ENCODE data around the gene MSL1.
A peak's percentile ranks its signal among the peaks of the same experiment; 100 is the strongest.

DNA sequence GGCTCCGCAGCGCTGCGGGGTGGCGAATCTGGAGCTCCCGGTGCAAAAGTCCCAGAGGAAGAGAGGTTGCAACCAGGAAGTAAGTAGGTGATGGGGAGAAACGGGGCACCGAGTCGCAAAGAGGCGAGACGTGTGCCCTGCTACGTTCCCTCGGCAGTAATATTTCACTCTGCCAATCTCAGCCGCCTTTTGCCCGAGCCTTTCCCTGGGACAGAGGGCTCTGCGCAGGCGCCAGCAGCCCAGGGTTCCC, 21.4 kb upstream of the MSL1 start, which contains the start of gene NR1D1:
- TF ChIP-seq, protein P1, sequence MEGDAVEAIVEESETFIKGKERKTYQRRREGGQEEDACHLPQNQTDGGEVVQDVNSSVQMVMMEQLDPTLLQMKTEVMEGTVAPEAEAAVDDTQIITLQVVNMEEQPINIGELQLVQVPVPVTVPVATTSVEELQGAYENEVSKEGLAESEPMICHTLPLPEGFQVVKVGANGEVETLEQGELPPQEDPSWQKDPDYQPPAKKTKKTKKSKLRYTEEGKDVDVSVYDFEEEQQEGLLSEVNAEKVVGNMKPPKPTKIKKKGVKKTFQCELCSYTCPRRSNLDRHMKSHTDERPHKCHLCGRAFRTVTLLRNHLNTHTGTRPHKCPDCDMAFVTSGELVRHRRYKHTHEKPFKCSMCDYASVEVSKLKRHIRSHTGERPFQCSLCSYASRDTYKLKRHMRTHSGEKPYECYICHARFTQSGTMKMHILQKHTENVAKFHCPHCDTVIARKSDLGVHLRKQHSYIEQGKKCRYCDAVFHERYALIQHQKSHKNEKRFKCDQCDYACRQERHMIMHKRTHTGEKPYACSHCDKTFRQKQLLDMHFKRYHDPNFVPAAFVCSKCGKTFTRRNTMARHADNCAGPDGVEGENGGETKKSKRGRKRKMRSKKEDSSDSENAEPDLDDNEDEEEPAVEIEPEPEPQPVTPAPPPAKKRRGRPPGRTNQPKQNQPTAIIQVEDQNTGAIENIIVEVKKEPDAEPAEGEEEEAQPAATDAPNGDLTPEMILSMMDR (IDR thresholded peaks at IDR 0.05), result no peak
- TF ChIP-seq, protein P2, sequence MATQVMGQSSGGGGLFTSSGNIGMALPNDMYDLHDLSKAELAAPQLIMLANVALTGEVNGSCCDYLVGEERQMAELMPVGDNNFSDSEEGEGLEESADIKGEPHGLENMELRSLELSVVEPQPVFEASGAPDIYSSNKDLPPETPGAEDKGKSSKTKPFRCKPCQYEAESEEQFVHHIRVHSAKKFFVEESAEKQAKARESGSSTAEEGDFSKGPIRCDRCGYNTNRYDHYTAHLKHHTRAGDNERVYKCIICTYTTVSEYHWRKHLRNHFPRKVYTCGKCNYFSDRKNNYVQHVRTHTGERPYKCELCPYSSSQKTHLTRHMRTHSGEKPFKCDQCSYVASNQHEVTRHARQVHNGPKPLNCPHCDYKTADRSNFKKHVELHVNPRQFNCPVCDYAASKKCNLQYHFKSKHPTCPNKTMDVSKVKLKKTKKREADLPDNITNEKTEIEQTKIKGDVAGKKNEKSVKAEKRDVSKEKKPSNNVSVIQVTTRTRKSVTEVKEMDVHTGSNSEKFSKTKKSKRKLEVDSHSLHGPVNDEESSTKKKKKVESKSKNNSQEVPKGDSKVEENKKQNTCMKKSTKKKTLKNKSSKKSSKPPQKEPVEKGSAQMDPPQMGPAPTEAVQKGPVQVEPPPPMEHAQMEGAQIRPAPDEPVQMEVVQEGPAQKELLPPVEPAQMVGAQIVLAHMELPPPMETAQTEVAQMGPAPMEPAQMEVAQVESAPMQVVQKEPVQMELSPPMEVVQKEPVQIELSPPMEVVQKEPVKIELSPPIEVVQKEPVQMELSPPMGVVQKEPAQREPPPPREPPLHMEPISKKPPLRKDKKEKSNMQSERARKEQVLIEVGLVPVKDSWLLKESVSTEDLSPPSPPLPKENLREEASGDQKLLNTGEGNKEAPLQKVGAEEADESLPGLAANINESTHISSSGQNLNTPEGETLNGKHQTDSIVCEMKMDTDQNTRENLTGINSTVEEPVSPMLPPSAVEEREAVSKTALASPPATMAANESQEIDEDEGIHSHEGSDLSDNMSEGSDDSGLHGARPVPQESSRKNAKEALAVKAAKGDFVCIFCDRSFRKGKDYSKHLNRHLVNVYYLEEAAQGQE (IDR thresholded peaks at IDR 0.05; ENCODE audit: insufficient read depth in 1 of 2, low read depth in 2 of 2, low read length in 1 of 2), result 0 out of 4 replicates have a peak, but pooled peaks of 1 of the 2 experiments have one; percentile 43
- peak; percentile 81; the same call in 1 of the 2 replicates for TF ChIP-seq POLR2AphosphoS5 (IDR thresholded peaks at IDR 0.05; ENCODE audit: low read depth, low read length)

Data from Panc1 (cell line).